Activated CD8-positive, alpha-beta memory T cell treated with anti-CD3 and anti-CD28 coated beads, Interleukin-2, amount 50 U/mL, for 24 hours (primary cell): ENCODE data around the gene GALNT18.

Experiments used
- DNase-seq: peaks from one replicate; pipeline ENCODE4 v3.0.0-alpha.2; 2020; ENCODE audit errors: extremely low read depth

The GALNT18 gene

DNA sequence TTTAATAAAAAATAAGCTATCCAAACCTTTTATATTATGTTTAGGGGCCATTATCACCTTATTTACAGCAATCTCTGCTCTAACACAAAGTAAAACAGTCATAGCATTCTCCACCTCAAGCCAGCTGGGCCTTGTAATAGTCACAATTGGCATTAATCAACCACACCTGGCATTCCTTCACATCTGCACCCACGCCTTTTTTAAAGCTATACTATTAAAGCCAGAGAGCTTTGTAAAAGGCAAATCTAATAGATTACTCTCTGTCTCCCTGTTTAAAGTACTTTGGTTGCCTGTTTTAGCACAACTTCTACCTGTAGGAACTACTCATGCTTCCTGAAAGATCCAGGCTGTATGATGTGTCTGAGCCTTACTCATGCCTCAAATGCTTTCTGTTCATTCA lies 381.8 kb downstream of the GALNT18 start:
- DNase-seq = no peak

- no peak for DNase-seq
These were observed 384.6 kb downstream of the GALNT18 start for GRCh38 chr11:11237070-11237832.

- no peak for DNase-seq
These were observed 385.2 kb downstream of the GALNT18 start for GRCh38 chr11:11236498-11237059.

- DNase-seq = no peak
These were observed 390.0 kb downstream of the GALNT18 start for GRCh38 chr11:11231763-11232162.

GRCh38 chr11:11230802-11231562 lies 390.8 kb downstream of the GALNT18 start:
- DNase-seq = no peak

DNA sequence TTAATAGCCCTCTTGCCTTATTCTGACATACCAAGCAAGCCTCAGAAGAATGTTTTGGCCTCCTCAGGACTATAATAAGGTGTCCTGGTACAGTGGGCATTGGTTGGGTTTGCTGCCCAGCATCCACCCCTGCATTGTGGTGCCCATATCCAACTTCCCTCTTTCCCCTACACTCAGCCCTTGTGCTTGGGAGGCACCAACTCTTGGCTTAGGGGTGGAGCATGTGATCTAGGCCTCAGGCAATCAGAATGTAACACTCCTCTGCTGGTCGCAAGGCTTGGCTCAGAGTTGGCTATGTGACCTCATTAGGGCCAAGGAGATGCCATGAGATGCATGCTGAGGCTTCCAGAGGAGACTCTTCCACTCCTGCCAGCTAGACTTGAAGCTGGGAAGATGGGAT lies 391.7 kb downstream of the GALNT18 start:
- DNase-seq = no peak

DNA sequence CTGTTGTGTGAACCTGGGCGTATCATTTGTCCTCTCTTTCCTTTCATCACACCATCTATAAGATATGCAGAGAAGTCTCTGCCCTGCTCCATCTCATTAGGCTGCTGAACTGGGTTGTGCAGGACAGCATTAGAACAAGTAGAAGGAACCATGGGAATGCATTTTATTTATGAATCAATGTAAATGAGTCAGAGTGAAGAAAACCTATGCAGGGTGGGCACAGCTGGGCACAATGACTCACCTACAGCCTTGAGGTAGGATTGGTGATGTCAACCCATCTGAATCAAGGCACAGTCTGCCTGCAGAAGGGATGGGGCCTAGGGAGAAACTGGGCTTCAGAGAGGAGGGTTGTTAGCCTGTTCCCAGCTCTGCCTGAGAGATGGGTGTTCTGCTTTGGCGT lies 392.2 kb downstream of the GALNT18 start:
- no peak for DNase-seq

- no peak for DNase-seq
These were observed 394.3 kb downstream of the GALNT18 start for GRCh38 chr11:11227296-11228085.
